NT2/D1 (cell line): ENCODE measurements around the gene TP53RK.

Experiments
- DNase-seq: peaks from one replicate; pipeline ENCODE4 v3.0.0-alpha.2; 2011; ENCODE audit warnings: low read depth, low spot score
- H3K27me3 ChIP-seq: 2 replicates; pipeline ENCODE4 v1.6.0; 2011; ENCODE audit warnings: mild to moderate bottlenecking; ENCODE audit not compliant: insufficient read length, insufficient read depth
- H3K36me3 ChIP-seq: 2 replicates; pipeline ENCODE4 v1.6.1; 2011; ENCODE audit warnings: mild to moderate bottlenecking, low read length, mixed read lengths; ENCODE audit not compliant: insufficient read depth, insufficient read length
- H3K4me1 ChIP-seq: 2 replicates; pipeline ENCODE4 v1.5.1; 2011; ENCODE audit not compliant: insufficient read depth, insufficient read length
- H3K4me3 ChIP-seq: 2 replicates; pipeline ENCODE4 v1.5.1; 2011; ENCODE audit warnings: low read depth; ENCODE audit not compliant: insufficient read length
- H3K9ac ChIP-seq: 2 replicates; pipeline ENCODE4 v1.6.0; 2011; ENCODE audit warnings: low read depth; ENCODE audit not compliant: insufficient read length
- H3K9me3 ChIP-seq: 2 replicates; pipeline ENCODE4 v1.5.1; 2011; ENCODE audit warnings: mild to moderate bottlenecking, low read length; ENCODE audit not compliant: insufficient read depth
- SUZ12 ChIP-seq: IDR thresholded peaks from 2 replicates; pipeline ENCODE4 v1.6.1; 2011; ENCODE audit not compliant: insufficient read length, insufficient read depth; ENCODE audit errors: extremely low read depth
- YY1 ChIP-seq: IDR thresholded peaks from 2 replicates; pipeline ENCODE4 v1.6.1; 2011; ENCODE audit not compliant: insufficient read length, insufficient read depth
- ZNF274 ChIP-seq: IDR thresholded peaks from 2 replicates; pipeline ENCODE4 v1.6.1; 2011; ENCODE audit warnings: mild to moderate bottlenecking, low read depth, low read length

The TP53RK gene

GRCh38 chr20:46688151-46689081 is 828 bp downstream of the TP53RK start:
- Histone ChIP-seq H3K4me3 (peak overlapping the region; percentile 84), H3K36me3 (peaks cover 28% of the 10 kb centered on the region), H3K4me1 (peaks cover 3% of the 10 kb centered on the region), H3K9ac (peak overlapping the region; percentile 98), H3K9me3 (0 out of 2 replicates have a peak, but pooled peaks cover 5% of the 10 kb centered on the region), H3K27me3 (no peaks in the 10 kb centered on the region)
- DNase-seq, result no peak
- TF ChIP-seq YY1, result no peak
- no peak for TF ChIP-seq ZNF274
- no peak for TF ChIP-seq SUZ12

DNA sequence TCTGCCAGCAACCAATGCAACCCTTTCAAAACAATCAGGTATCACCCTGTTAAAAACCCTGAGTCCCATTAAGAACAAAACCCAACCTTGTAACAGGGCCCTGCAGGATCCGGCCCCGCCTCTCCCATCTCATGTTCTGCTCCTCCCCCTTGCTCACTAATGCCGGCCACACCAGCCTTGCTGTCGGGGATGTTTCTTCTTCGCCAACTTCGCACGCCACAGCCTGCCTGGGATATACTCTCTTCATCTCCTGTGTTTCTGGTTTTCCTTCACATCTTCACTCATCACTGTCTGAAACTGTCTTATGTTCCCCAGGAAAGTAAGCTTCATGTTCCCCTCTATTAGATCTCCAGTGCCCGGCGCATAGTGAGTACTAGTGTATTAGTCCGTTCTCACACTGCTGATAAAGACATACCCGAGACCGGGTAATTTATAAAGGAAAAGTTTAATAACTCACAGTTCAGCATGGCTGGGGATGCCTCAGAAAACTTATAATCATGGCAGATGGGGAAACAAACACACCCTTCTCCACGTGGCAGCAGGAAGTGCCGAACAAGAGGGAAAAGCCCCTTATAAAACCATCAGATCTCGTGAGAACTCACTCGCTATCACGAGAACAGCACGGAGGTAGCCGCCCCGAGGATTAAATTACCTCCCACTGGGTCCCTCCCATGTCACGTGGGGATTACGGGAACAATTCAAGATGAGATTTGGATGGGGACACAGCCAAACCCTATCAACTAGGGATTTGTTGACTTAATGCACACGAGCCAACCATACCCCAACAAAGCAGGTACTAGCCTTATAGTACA is 5.1 kb downstream of the TP53RK start:
- no peak for DNase-seq
- no peaks in the 10 kb centered on the region for H3K27me3 ChIP-seq
- H3K4me3 ChIP-seq, result no peak overlapping the region
- no peak for TF ChIP-seq SUZ12
- TF ChIP-seq YY1, result no peak
- no peak for TF ChIP-seq ZNF274
- peaks cover 35% of the 10 kb centered on the region for H3K36me3 ChIP-seq
- peaks cover 9% of the 10 kb centered on the region for H3K4me1 ChIP-seq
- no peak overlapping the region for H3K9ac ChIP-seq
- 0 out of 2 replicates have a peak, but pooled peaks cover 5% of the 10 kb centered on the region for H3K9me3 ChIP-seq

DNA sequence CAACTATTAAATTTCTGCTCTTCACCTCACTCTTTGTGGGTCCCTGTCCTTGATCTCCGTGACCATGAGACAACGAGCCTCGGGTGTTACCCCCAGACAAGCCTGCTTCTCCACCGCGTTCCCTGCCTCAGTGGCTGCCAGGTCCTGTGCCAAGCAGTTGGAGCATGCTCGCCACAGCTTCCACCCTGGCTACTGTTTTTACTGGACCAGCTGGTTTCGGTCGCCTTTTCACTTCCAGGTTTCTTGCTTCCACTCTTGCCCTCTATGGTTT is 5.6 kb downstream of the TP53RK start:
- Histone ChIP-seq H3K9ac (peak overlapping the region; percentile 11), H3K4me3 (no peak overlapping the region), H3K36me3 (peaks cover 35% of the 10 kb centered on the region), H3K4me1 (peaks cover 9% of the 10 kb centered on the region), H3K9me3 (0 out of 2 replicates have a peak, but pooled peaks cover 5% of the 10 kb centered on the region), H3K27me3 (no peaks in the 10 kb centered on the region)
- no peak for DNase-seq
- TF ChIP-seq ZNF274 (no peak), YY1 (no peak), SUZ12 (no peak)

DNA sequence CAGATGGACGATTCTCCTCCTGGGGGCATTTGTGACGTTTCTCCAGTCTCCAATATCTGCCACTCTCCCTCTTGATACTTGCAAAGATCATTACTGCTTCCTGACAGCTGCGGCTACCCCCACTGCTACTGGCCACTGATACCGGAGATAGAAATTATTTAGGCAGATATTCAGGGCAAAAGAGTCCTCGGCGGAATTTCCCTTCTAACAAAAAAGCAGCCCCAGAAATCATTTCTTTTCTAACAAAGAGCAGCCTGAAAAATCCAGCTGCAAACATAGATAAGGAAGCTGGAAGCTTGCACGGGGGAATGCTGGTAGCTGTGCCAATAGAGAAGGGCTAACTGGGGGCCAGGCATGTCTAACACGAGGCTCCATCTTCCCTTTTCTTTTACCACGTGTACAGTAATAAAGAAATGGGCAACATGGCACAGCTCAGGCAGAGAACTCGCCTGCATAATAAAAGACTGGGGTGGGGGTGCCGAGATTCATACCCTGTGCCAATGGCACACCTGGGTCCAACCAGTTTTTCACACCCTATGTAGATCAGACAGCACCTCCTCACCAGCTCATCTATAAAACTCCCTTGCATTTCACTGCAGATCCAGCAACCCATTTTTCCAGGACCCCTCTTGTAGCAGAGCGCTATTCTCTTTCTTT is 6.1 kb downstream of the TP53RK start:
- TF ChIP-seq ZNF274 (no peak), SUZ12 (no peak), YY1 (no peak)
- Histone ChIP-seq H3K4me1 (peaks cover 9% of the 10 kb centered on the region), H3K9ac (peak overlapping the region; percentile 11)

GRCh38 chr20:46682063-46682821 is 7.0 kb downstream of the TP53RK start:
- TF ChIP-seq ZNF274 (no peak), YY1 (no peak), SUZ12 (no peak)
- Histone ChIP-seq H3K9ac (no peak overlapping the region), H3K9me3 (0 out of 2 replicates have a peak, but pooled peaks cover 5% of the 10 kb centered on the region), H3K27me3 (no peaks in the 10 kb centered on the region), H3K4me3 (no peak overlapping the region), H3K4me1 (peaks cover 9% of the 10 kb centered on the region), H3K36me3 (peaks cover 33% of the 10 kb centered on the region)
- no peak for DNase-seq

More for the DNA sequence above, 6.1 kb downstream of the TP53RK start:
- Histone ChIP-seq H3K9me3 (0 out of 2 replicates have a peak, but pooled peaks cover 5% of the 10 kb centered on the region), H3K4me3 (no peak overlapping the region), H3K27me3 (no peaks in the 10 kb centered on the region), H3K36me3 (peaks cover 35% of the 10 kb centered on the region)
- no peak for DNase-seq

GRCh38 chr20:46681032-46681854 is 8.0 kb downstream of the TP53RK start:
- 0 out of 2 replicates have a peak, but pooled peaks cover 5% of the 10 kb centered on the region for H3K9me3 ChIP-seq
- H3K9ac ChIP-seq, result no peak overlapping the region
- TF ChIP-seq SUZ12, result no peak
- TF ChIP-seq ZNF274, result no peak
- no peak for TF ChIP-seq YY1
- peaks cover 9% of the 10 kb centered on the region for H3K4me1 ChIP-seq
- no peak overlapping the region for H3K4me3 ChIP-seq
- peak; percentile 77 for DNase-seq
- peaks cover 23% of the 10 kb centered on the region for H3K36me3 ChIP-seq
- no peaks in the 10 kb centered on the region for H3K27me3 ChIP-seq
